Loucy (cell line): Measurements from ENCODE around the gene ATP11A.

ENCODE experiments used
- H2AFZ ChIP-seq: fragments of 200-600 bp; sonication (generic); 2 replicates; pipeline ENCODE4 v1.6.0; 2016; ENCODE audit warnings: antibody characterized with exemption, mild to moderate bottlenecking, low read length, moderate library complexity
- H3F3A ChIP-seq: fragments of 200-600 bp; 2 replicates; pipeline ENCODE4 v1.6.0; 2016; ENCODE audit warnings: antibody characterized with exemption, low read depth, mild to moderate bottlenecking
- H3K27me3 ChIP-seq: fragments of 200-600 bp; sonication (generic); 2 replicates; pipeline ENCODE4 v1.6.1; 2014; ENCODE audit warnings: low read length, mild to moderate bottlenecking; ENCODE audit not compliant: insufficient read depth, poor library complexity, severe bottlenecking
- H3K36me3 ChIP-seq: fragments of 200-600 bp; sonication (generic); 2 replicates; pipeline ENCODE4 v1.6.1; 2016; ENCODE audit warnings: low read length; ENCODE audit not compliant: insufficient read depth
- H3K4me1 ChIP-seq: fragments of 200-600 bp; sonication (generic); 2 replicates; pipeline ENCODE4 v1.5.1; 2014; ENCODE audit warnings: low read length, mild to moderate bottlenecking; ENCODE audit not compliant: insufficient read depth, poor library complexity, severe bottlenecking
- H3K4me2 ChIP-seq: fragments of 200-600 bp; sonication (generic); 2 replicates; pipeline ENCODE4 v1.6.0; 2014; ENCODE audit warnings: antibody characterized with exemption, low read length, low read depth, mild to moderate bottlenecking; ENCODE audit not compliant: poor library complexity, severe bottlenecking
- H3K4me3 ChIP-seq: fragments of 200-600 bp; sonication (generic); 2 replicates; pipeline ENCODE4 v1.5.1; 2014; ENCODE audit warnings: low read length, mild to moderate bottlenecking, mixed read lengths; ENCODE audit not compliant: poor library complexity, severe bottlenecking
- H3K79me2 ChIP-seq: fragments of 200-600 bp; sonication (generic); 2 replicates; pipeline ENCODE4 v1.6.1; 2014; ENCODE audit warnings: low read length; ENCODE audit not compliant: insufficient read depth
- H3K9ac ChIP-seq: fragments of 200-600 bp; sonication (generic); 2 replicates; pipeline ENCODE4 v1.6.0; 2014; ENCODE audit warnings: mild to moderate bottlenecking, low read depth, low read length, moderate library complexity; ENCODE audit not compliant: poor library complexity, severe bottlenecking
- H3K9me2 ChIP-seq: fragments of 200-600 bp; sonication (generic); replicated peaks from 2 replicates; pipeline ENCODE4 v1.6.1; 2016; ENCODE audit warnings: low read depth, low read length, mixed read lengths
- H3K9me3 ChIP-seq: fragments of 200-600 bp; sonication (generic); 2 replicates; pipeline ENCODE4 v1.6.1; 2014; ENCODE audit warnings: mild to moderate bottlenecking, antibody characterized with exemption, low read length, low read depth; ENCODE audit not compliant: insufficient read depth
- H4K20me1 ChIP-seq: fragments of 200-600 bp; sonication (generic); 2 replicates; pipeline ENCODE4 v1.6.0; 2014; ENCODE audit warnings: antibody characterized with exemption, low read length, mild to moderate bottlenecking; ENCODE audit not compliant: insufficient read depth, poor library complexity, severe bottlenecking
- EZH2phosphoT487 ChIP-seq: fragments of 200-600 bp; IDR thresholded peaks from 2 replicates; pipeline ENCODE4 v1.6.1; 2018; ENCODE audit warnings: antibody characterized with exemption, mild to moderate bottlenecking, moderate library complexity, borderline replicate concordance
- TF ChIP-seq, protein P1 (sequence below): fragments of 200-600 bp; sonication (generic); conservative IDR thresholded peaks from 2 replicates; pipeline ENCODE4 v1.5.1; 2014; ENCODE audit warnings: mild to moderate bottlenecking, antibody characterized with exemption, low read length

Gene ATP11A

DNA sequence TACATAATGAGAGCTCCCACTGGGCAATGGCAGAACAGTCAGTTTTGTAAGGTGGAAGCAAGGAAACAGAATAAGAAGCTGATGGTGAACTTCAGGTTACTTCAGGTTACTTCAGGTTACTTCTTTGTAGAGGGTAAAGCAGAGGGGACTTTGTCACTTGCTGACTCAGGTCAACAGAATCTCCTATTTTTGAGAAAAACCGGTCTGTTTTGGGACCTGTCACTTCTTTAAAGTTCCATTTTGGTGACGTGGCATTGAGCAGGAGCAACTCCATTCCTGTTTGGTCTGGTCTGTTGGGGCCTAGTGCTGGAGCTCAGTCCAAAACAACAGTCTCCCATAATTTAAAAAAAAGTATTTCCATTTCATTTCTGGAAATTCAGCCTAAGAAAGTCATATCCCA is 29.7 kb downstream of the ATP11A start:
- Histone ChIP-seq H2AFZ (no peak overlapping the region), H3K36me3 (no peaks in the 10 kb centered on the region), H3K27me3 (no peaks in the 10 kb centered on the region), H3K9me2 (no peaks in the 10 kb centered on the region), H3K4me3 (no peak overlapping the region), H3K9me3 (no peaks in the 10 kb centered on the region), H3K9ac (no peak overlapping the region), H3K4me2 (no peak overlapping the region), H3F3A (no peaks in the 10 kb centered on the region), H3K79me2 (peaks cover 9% of the 10 kb centered on the region; the same call in 1 of the 2 replicates), H3K4me1 (peaks cover 4% of the 10 kb centered on the region), H4K20me1 (peaks cover 3% of the 10 kb centered on the region)
- TF ChIP-seq, protein P1, sequence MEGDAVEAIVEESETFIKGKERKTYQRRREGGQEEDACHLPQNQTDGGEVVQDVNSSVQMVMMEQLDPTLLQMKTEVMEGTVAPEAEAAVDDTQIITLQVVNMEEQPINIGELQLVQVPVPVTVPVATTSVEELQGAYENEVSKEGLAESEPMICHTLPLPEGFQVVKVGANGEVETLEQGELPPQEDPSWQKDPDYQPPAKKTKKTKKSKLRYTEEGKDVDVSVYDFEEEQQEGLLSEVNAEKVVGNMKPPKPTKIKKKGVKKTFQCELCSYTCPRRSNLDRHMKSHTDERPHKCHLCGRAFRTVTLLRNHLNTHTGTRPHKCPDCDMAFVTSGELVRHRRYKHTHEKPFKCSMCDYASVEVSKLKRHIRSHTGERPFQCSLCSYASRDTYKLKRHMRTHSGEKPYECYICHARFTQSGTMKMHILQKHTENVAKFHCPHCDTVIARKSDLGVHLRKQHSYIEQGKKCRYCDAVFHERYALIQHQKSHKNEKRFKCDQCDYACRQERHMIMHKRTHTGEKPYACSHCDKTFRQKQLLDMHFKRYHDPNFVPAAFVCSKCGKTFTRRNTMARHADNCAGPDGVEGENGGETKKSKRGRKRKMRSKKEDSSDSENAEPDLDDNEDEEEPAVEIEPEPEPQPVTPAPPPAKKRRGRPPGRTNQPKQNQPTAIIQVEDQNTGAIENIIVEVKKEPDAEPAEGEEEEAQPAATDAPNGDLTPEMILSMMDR, result no peak
- no peak for TF ChIP-seq EZH2phosphoT487

DNA sequence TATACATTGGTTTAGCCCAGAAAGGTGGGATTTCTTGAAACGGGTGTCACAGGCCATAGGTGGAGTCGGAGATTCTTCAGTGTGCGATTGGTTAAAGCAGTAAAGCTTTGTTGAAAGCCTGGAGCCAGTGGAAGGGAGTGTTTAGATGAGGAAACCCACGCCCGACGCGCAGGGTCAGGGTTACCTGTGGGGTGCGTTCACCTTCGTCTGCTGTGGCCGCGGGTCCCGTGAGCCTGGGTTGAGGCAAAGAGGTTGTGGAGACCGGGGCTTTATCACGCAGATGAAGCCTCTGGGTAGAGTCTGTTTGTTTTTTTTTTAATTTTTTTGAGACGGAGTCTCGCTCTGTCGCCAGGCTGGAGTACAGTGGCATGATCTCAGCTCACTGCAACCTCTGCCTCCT is 30.4 kb downstream of the ATP11A start:
- H3K4me2 ChIP-seq, result no peak overlapping the region
- peaks cover 3% of the 10 kb centered on the region for H4K20me1 ChIP-seq
- H3K9ac ChIP-seq, result no peak overlapping the region
- no peak overlapping the region for H2AFZ ChIP-seq
- no peaks in the 10 kb centered on the region for H3K36me3 ChIP-seq
- H3K9me3 ChIP-seq, result no peaks in the 10 kb centered on the region
- H3K4me1 ChIP-seq, result peaks cover 11% of the 10 kb centered on the region
- H3K4me3 ChIP-seq, result no peak overlapping the region
- TF ChIP-seq, protein P1, result no peak
- no peak for TF ChIP-seq EZH2phosphoT487
- H3K79me2 ChIP-seq, result peaks cover 13% of the 10 kb centered on the region; the same call in 1 of the 2 replicates
- H3K9me2 ChIP-seq, result no peaks in the 10 kb centered on the region
- H3F3A ChIP-seq, result no peaks in the 10 kb centered on the region
- no peaks in the 10 kb centered on the region for H3K27me3 ChIP-seq

DNA sequence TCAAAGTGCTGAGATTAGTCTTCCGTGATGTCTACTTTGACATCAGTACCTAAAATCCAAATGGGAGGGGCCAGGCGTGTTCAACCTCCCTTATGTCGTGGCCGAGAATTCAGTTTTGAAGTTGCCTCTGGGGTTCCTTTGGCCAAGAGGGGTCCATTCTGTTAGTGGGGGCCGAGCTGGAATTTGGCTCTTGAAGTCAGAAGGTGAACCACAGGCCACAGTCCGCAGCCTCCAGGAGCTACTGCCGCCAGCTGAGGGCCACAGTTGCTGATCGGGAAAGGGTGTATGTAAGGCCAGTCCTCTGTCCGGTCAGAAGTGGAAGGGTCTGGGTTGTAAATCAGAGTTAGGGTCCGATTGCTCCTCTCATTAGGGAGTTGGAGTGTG is 31.0 kb downstream of the ATP11A start:
- H3F3A ChIP-seq, result no peaks in the 10 kb centered on the region
- peaks cover 17% of the 10 kb centered on the region for H3K4me1 ChIP-seq
- H3K4me2 ChIP-seq, result no peak overlapping the region
- H3K4me3 ChIP-seq, result no peak overlapping the region
- peaks cover 1% of the 10 kb centered on the region for H4K20me1 ChIP-seq
- no peak overlapping the region for H3K9ac ChIP-seq
- H3K36me3 ChIP-seq, result no peaks in the 10 kb centered on the region
- no peak for TF ChIP-seq EZH2phosphoT487
- TF ChIP-seq, protein P1, result no peak
- H3K27me3 ChIP-seq, result no peaks in the 10 kb centered on the region
- no peak overlapping the region for H2AFZ ChIP-seq
- no peaks in the 10 kb centered on the region for H3K9me3 ChIP-seq
- H3K9me2 ChIP-seq, result no peaks in the 10 kb centered on the region
- peaks cover 13% of the 10 kb centered on the region; the same call in 1 of the 2 replicates for H3K79me2 ChIP-seq
